Stromal cell of bone marrow (primary cell): ENCODE results near the gene TBX18.

Source experiments
- DNase-seq: peaks from one replicate; pipeline ENCODE4 v3.0.0-alpha.2; 2012; ENCODE audit warnings: low read depth

The TBX18 gene

GRCh38 chr6:84772428-84773132 lies 8.2 kb upstream of the TBX18 start:
- no peak for DNase-seq

DNA sequence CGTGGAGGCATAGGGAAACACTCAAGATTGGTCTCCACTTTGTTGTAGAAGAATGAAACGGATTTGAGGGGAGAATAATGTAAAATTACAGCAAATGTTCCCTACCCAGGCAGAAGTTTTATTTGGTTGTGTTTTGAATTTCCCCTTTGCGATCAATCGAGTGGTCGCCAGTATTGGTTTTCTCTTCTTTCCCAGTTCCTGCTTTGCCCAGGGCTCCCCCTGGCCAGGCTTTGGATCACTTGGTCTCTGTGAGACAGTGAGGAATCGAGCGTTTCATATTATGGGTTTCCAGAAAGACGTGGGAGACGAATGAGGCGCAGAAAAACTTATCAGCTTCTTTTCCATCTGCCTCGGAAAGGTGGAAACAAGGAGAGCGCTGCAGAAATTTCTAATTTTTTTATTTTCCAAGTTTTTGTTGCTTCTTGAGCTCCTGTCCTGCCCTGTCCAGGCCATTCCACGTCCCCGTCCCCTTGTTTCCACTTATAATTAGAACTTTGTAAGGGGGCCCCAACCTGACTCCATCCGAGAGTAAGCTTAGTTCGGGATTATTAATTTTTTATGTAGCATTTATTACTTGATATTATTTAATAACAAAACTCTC lies 7.5 kb upstream of the TBX18 start:
- DNase-seq = no peak

GRCh38 chr6:84771125-84771755 lies 6.8 kb upstream of the TBX18 start:
- no peak for DNase-seq

DNA sequence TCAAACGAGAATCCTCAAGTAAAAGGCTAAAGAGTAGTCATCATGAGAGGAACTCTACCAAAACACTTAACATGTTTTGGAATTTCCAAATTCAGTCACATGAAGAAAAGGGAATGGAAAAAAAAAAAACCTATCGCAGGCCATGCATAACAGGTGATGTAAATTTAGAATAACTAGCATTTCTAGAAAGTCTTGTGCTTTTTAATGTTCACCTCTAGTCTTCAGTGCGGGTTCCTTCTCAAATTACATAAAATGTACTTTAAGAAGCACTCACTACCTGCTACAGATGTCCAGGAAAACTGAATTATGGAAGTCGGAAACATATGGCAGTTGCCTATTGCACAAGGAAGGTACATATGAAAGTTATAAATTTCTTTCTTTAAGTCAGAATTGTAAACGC lies 6.1 kb upstream of the TBX18 start:
- no peak for DNase-seq

DNA sequence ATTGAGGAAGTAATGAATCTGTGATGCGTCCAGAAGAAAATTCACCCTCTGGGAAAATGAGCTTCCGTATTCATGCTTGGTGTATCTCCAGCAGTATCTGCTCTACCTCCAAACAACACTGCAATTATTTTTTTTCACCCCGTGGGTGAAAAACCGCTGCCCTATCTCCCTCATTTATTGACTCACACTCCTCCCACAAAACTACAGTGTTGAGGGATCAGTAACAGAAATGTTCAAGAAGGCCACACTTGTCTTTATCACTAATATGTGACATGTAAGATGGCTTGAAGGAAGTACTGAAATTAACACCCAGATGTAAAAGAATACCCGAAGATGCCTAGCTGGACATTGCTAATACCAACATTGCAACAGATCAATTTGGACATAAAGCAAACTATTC lies 4.9 kb upstream of the TBX18 start:
- no peak for DNase-seq

GRCh38 chr6:84768442-84769174 lies 4.2 kb upstream of the TBX18 start:
- DNase-seq = no peak

- DNase-seq = no peak
These were observed 3.3 kb upstream of the TBX18 start for GRCh38 chr6:84767526-84768201.

DNA sequence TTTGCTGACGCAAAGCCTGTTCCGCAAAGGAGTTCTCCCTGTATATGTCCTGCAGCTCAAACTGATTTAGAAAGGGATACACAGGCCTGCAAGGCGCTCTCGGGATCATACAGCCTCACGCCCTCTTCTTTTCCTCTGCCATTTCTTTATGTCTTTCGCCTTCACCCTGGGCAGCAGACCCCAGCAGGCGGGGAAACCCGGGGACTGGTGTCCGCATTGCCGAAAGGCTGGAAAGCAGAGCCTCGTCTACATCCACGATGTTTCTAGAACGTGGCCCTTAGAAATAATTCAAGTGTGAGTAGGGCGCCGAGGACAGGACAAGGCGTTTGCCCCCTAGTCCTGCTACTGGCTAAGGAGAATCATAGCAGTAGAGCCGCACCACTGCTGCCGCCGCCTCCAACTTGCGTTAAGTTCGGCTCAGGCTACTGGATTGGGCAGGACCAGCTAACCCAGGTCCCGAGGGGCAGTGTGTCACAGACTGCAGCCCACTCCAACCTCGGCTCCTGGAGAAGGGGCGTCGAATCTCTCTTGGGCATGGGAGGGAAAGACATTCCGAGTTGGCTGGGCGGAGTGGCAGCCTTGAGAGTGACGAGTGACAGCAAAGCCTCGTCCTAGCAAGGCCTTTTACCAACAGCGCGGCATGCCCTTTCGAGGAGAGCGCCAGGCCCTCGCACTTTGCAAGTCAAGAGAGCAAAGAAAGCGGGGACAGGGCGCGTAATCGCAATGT lies 2.6 kb upstream of the TBX18 start:
- DNase-seq = no peak

- DNase-seq = no peak
These were observed 1.9 kb upstream of the TBX18 start for GRCh38 chr6:84766118-84766798.

DNA sequence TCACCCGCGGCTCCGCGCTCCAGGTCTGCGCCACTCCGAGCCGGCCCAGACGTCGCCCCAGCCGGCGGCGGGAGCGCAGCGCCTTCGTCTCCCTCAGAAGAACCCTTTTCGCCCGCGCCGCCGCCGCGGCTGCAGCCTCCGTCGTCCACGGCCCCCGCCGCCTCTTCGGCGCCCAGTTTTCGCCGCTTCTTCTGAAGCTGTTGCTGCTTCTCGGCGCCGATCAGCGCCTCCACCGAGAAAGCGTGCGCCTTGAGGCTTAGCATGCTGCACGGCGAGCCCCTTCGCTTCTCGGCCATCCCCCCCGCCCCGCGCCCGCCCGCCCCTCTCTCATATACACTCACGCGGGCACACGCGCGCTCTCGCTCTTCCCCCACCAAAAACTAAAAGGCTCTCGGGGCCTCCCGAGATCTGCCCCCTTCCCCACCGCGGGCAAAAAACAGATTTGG lies 489 bp downstream of the TBX18 start:
- no peak for DNase-seq

GRCh38 chr6:84763003-84763885 lies 1.2 kb downstream of the TBX18 start:
- DNase-seq = peak; percentile 55

- no peak for DNase-seq
These were observed 2.0 kb downstream of the TBX18 start for GRCh38 chr6:84762220-84763002.

GRCh38 chr6:84758486-84758885 lies 5.9 kb downstream of the TBX18 start:
- no peak for DNase-seq

GRCh38 chr6:84756877-84757276 lies 7.5 kb downstream of the TBX18 start:
- DNase-seq = no peak

DNA sequence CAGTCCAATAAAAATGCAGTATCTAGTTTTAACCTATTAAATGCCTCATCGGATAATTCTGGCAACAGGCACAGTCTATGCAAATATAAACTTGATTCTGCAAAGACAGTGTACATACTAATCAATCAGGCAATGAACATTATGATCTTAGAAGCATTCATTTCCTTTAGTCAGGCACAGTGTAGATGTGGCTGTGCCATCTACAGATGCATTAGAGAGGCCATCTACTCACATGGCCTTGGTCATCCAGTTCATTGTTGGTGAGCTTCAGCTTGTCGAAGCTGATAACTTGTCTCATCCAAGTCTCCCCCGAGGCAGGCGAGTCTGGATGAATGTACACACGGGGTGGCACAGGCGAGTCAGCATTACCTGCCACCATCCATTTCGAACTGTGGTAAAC lies 7.9 kb downstream of the TBX18 start:
- DNase-seq = no peak

DNA sequence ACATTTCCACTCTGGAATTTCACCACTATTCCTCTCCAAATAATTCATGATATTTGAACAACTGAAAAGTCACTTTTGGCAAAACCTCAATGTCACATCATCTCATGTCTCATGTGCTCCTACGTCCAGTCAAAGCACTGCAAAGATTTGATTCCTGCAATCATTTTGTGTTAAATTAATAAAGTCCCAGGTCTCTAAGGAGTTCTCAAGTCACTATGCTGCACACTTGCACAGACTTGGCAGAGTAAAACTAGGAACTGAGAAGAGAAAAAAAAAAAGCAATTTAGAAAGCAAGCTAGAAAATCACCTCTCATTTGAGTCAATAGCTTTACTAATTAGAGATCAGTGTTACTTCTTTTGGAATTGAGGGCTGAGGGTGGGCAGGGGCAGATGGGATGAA lies 11.2 kb downstream of the TBX18 start:
- DNase-seq = no peak

DNA sequence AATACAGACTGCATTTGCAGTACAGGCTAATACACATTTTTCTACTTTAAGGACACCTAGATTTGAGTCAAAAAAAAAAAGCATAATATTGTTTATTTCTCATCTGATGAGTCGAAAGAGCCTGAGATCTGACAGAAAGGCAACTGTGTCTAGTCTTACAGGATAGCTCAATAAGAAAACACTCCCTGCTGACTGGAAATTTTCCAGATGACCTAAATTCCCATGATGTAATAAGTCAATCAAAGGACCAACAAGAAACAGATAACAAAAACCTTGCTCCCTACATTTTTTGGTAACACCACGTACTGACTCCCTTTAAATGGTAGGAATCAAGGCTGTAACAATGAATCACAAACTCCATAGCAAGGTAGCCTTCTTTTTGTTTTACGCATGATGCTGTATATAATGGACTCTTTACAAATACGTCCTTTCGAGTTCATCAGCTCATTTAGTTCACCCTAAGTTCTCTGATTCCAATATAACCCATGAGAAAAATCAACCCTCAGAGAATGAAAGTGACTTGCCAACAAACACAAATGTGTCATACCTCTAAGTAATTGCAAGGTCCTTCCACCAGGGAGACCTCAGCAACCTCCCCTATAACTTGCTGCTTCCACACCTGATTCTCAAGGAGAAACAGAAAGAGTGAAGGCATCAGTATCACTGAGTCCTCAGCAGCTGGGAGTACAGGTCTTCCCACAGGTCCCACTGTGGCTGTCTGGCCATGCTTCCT lies 12.1 kb downstream of the TBX18 start:
- no peak for DNase-seq

GRCh38 chr6:84749181-84749580 lies 15.2 kb downstream of the TBX18 start:
- DNase-seq = no peak
